Right hindlimb (tissue), 1 donor: ENCODE data around the gene LURAP1L.

ENCODE experiments used
- DNase-seq: peaks from one replicate; pipeline ENCODE4 v3.0.0-alpha.2; 2018

Gene LURAP1L

GRCh38 chr9:12777121-12778022 lies 2.6 kb downstream of the LURAP1L start:
- DNase-seq = no peak

GRCh38 chr9:12778389-12778788 lies 3.6 kb downstream of the LURAP1L start:
- no peak for DNase-seq

- DNase-seq = no peak
Observed at GRCh38 chr9:12781226-12781733, 6.5 kb downstream of the LURAP1L start.

- DNase-seq = no peak
Observed at GRCh38 chr9:12783767-12784460, 9.1 kb downstream of the LURAP1L start.

- no peak for DNase-seq
Observed at GRCh38 chr9:12784461-12785259, 9.8 kb downstream of the LURAP1L start.

- DNase-seq = no peak
Observed at GRCh38 chr9:12785260-12785770, 10.5 kb downstream of the LURAP1L start.

- no peak for DNase-seq
Observed at GRCh38 chr9:12785941-12786340, 11.1 kb downstream of the LURAP1L start.

GRCh38 chr9:12790001-12790400 lies 15.2 kb downstream of the LURAP1L start:
- DNase-seq = no peak

- no peak for DNase-seq
Observed at GRCh38 chr9:12790883-12791282, 16.1 kb downstream of the LURAP1L start.

- DNase-seq = no peak
Observed at GRCh38 chr9:12794101-12794799, 19.4 kb downstream of the LURAP1L start.

- DNase-seq = no peak
Observed at GRCh38 chr9:12796601-12797000, 21.8 kb downstream of the LURAP1L start.

- no peak for DNase-seq
Observed at GRCh38 chr9:12797037-12797436, 22.2 kb downstream of the LURAP1L start.

GRCh38 chr9:12798066-12798770 lies 23.4 kb downstream of the LURAP1L start:
- no peak for DNase-seq

GRCh38 chr9:12801187-12801586 lies 26.4 kb downstream of the LURAP1L start:
- DNase-seq = no peak

GRCh38 chr9:12801663-12802062 lies 26.8 kb downstream of the LURAP1L start:
- DNase-seq = no peak

- DNase-seq = no peak
Observed at GRCh38 chr9:12802093-12802492, 27.3 kb downstream of the LURAP1L start.

- DNase-seq = no peak
Observed at GRCh38 chr9:12808569-12808968, 33.7 kb downstream of the LURAP1L start.

- no peak for DNase-seq
Observed at GRCh38 chr9:12809720-12810119, 34.9 kb downstream of the LURAP1L start.

GRCh38 chr9:12811935-12812334 lies 37.1 kb downstream of the LURAP1L start:
- no peak for DNase-seq

GRCh38 chr9:12812710-12813109 lies 37.9 kb downstream of the LURAP1L start:
- DNase-seq = no peak

- DNase-seq = no peak
Observed at GRCh38 chr9:12813533-12813932, 38.7 kb downstream of the LURAP1L start.
